Activated T-helper 17 cell treated with anti-CD3 and anti-CD28 coated beads, Interleukin-2, amount 50 U/mL, for 72 hours (primary cell): ENCODE data around the gene TTF2. TPM values are rescaled to one million over a fixed set of nuclear protein-coding genes. Genes with fewer than 3 reads are reported as not detected.
A peak's percentile ranks its signal among the peaks of the same experiment; 100 is the strongest.

Experiments
- ATAC-seq: fragments of 150-1000 bp; cut with Tn5 transposase; replicated peaks from 2 replicates; pipeline ENCODE4 v1.10.0; 2021; ENCODE audit warnings: mild to moderate bottlenecking, moderate library complexity
- H3K27ac Mint-ChIP-seq: one replicate; pipeline ENCODE4 v1.8.0; 2022; ENCODE audit warnings: mixed read lengths
- H3K27me3 Mint-ChIP-seq: one replicate; pipeline ENCODE4 v1.8.0; 2022; ENCODE audit warnings: mixed read lengths
- H3K36me3 Mint-ChIP-seq: one replicate; pipeline ENCODE4 v1.8.0; 2022; ENCODE audit warnings: low read depth, mild to moderate bottlenecking, mixed read lengths
- H3K4me1 Mint-ChIP-seq: one replicate; pipeline ENCODE4 v1.8.0; 2022; ENCODE audit warnings: mixed read lengths
- H3K4me3 Mint-ChIP-seq: one replicate; pipeline ENCODE4 v1.8.0; 2022; ENCODE audit warnings: mild to moderate bottlenecking, mixed read lengths
- H3K9me3 Mint-ChIP-seq: one replicate; pipeline ENCODE4 v1.8.0; 2022; ENCODE audit warnings: mixed read lengths
- total RNA-seq, 2 donors: library from RNA; stranded (reverse); gene quantifications; one replicate each; pipeline ENCODE4 v1.2.3, GENCODE V29; 2022

Gene TTF2
- total RNA-seq = 10 to 100 TPM; 71.4 to 98.0 TPM

- Mint-ChIP-seq H3K9me3 (no peaks in the 10 kb centered on the region), H3K27me3 (no peaks in the 10 kb centered on the region), H3K27ac (no peak within 1 kb of the TSS), H3K36me3 (peaks cover 44% of the 10 kb centered on the region), H3K4me1 (peaks cover 30% of the 10 kb centered on the region), H3K4me3 (no peak within 1 kb of the TSS)
- ATAC-seq = peak; percentile 94
Measured at GRCh38 chr1:117059678-117060440, at the start of gene TTF2. TSS of gene TTF2 (plus strand) at chr1:117060326. CDS start at chr1:117060347, 21 bp downstream.

- ATAC-seq = no peak
- Mint-ChIP-seq H3K36me3 (no peaks in the 10 kb centered on the region), H3K4me1 (peaks cover 11% of the 10 kb centered on the region), H3K4me3 (no peak overlapping the region), H3K27ac (no peak overlapping the region), H3K9me3 (no peaks in the 10 kb centered on the region), H3K27me3 (no peaks in the 10 kb centered on the region)
Measured at GRCh38 chr1:117011334-117011733, 48.8 kb upstream of the TTF2 start.

- Mint-ChIP-seq H3K27me3 (no peaks in the 10 kb centered on the region), H3K27ac (no peak overlapping the region), H3K4me3 (no peak overlapping the region), H3K4me1 (peaks cover 10% of the 10 kb centered on the region), H3K36me3 (no peaks in the 10 kb centered on the region), H3K9me3 (no peaks in the 10 kb centered on the region)
- no peak for ATAC-seq
Measured at GRCh38 chr1:117013309-117013858, 46.7 kb upstream of the TTF2 start.

- ATAC-seq = peak; percentile 86
- H3K36me3 Mint-ChIP-seq = no peaks in the 10 kb centered on the region
- H3K27ac Mint-ChIP-seq = no peak overlapping the region
- peaks cover 5% of the 10 kb centered on the region for H3K4me1 Mint-ChIP-seq
- H3K9me3 Mint-ChIP-seq = no peaks in the 10 kb centered on the region
- no peak overlapping the region for H3K4me3 Mint-ChIP-seq
- H3K27me3 Mint-ChIP-seq = no peaks in the 10 kb centered on the region
Measured at GRCh38 chr1:117014209-117014608, 45.9 kb upstream of the TTF2 start.

- Mint-ChIP-seq H3K36me3 (no peaks in the 10 kb centered on the region), H3K27ac (no peak overlapping the region), H3K27me3 (no peaks in the 10 kb centered on the region), H3K9me3 (no peaks in the 10 kb centered on the region), H3K4me1 (peaks cover 5% of the 10 kb centered on the region), H3K4me3 (no peak overlapping the region)
- no peak for ATAC-seq
Measured at GRCh38 chr1:117015724-117016123, 44.4 kb upstream of the TTF2 start.

- Mint-ChIP-seq H3K27ac (no peak overlapping the region), H3K36me3 (no peaks in the 10 kb centered on the region), H3K9me3 (no peaks in the 10 kb centered on the region), H3K27me3 (no peaks in the 10 kb centered on the region), H3K4me1 (peaks cover 5% of the 10 kb centered on the region), H3K4me3 (no peak overlapping the region)
- no peak for ATAC-seq
Measured at GRCh38 chr1:117017062-117017461, 43.1 kb upstream of the TTF2 start.

- Mint-ChIP-seq H3K4me1 (peaks cover 5% of the 10 kb centered on the region), H3K9me3 (no peaks in the 10 kb centered on the region), H3K36me3 (no peaks in the 10 kb centered on the region), H3K27ac (no peak overlapping the region), H3K4me3 (no peak overlapping the region), H3K27me3 (no peaks in the 10 kb centered on the region)
- ATAC-seq = no peak
Measured at GRCh38 chr1:117017648-117018047, 42.5 kb upstream of the TTF2 start.

- no peaks in the 10 kb centered on the region for H3K4me1 Mint-ChIP-seq
- H3K9me3 Mint-ChIP-seq = no peaks in the 10 kb centered on the region
- no peak overlapping the region for H3K4me3 Mint-ChIP-seq
- H3K27ac Mint-ChIP-seq = no peak overlapping the region
- no peak for ATAC-seq
- no peaks in the 10 kb centered on the region for H3K27me3 Mint-ChIP-seq
- no peaks in the 10 kb centered on the region for H3K36me3 Mint-ChIP-seq
Measured at GRCh38 chr1:117020526-117021156, 39.5 kb upstream of the TTF2 start.

GRCh38 chr1:117022114-117022513 is 38.0 kb upstream of the TTF2 start:
- Mint-ChIP-seq H3K27me3 (no peaks in the 10 kb centered on the region), H3K4me3 (no peak overlapping the region), H3K4me1 (no peaks in the 10 kb centered on the region), H3K9me3 (no peaks in the 10 kb centered on the region), H3K36me3 (no peaks in the 10 kb centered on the region), H3K27ac (no peak overlapping the region)
- no peak for ATAC-seq

- Mint-ChIP-seq H3K36me3 (no peaks in the 10 kb centered on the region), H3K27ac (no peak overlapping the region), H3K9me3 (no peaks in the 10 kb centered on the region), H3K4me1 (no peaks in the 10 kb centered on the region), H3K27me3 (no peaks in the 10 kb centered on the region), H3K4me3 (no peak overlapping the region)
- ATAC-seq = no peak
Measured at GRCh38 chr1:117025568-117025967, 34.6 kb upstream of the TTF2 start.

- no peak overlapping the region for H3K4me3 Mint-ChIP-seq
- no peak for ATAC-seq
- no peaks in the 10 kb centered on the region for H3K27me3 Mint-ChIP-seq
- H3K9me3 Mint-ChIP-seq = no peaks in the 10 kb centered on the region
- no peaks in the 10 kb centered on the region for H3K4me1 Mint-ChIP-seq
- H3K27ac Mint-ChIP-seq = no peak overlapping the region
- no peaks in the 10 kb centered on the region for H3K36me3 Mint-ChIP-seq
Measured at GRCh38 chr1:117026361-117026760, 33.8 kb upstream of the TTF2 start.

GRCh38 chr1:117029685-117030084 is 30.4 kb upstream of the TTF2 start:
- Mint-ChIP-seq H3K9me3 (no peaks in the 10 kb centered on the region), H3K4me3 (no peak overlapping the region), H3K4me1 (peaks cover 11% of the 10 kb centered on the region), H3K27me3 (no peaks in the 10 kb centered on the region), H3K27ac (peak overlapping the region; percentile 73), H3K36me3 (no peaks in the 10 kb centered on the region)
- no peak for ATAC-seq

- H3K4me3 Mint-ChIP-seq = no peak overlapping the region
- H3K9me3 Mint-ChIP-seq = no peaks in the 10 kb centered on the region
- ATAC-seq = peak; percentile 54
- H3K4me1 Mint-ChIP-seq = peaks cover 11% of the 10 kb centered on the region
- peak overlapping the region; percentile 73 for H3K27ac Mint-ChIP-seq
- H3K27me3 Mint-ChIP-seq = no peaks in the 10 kb centered on the region
- no peaks in the 10 kb centered on the region for H3K36me3 Mint-ChIP-seq
Measured at GRCh38 chr1:117030271-117030877, 29.8 kb upstream of the TTF2 start.

- H3K4me3 Mint-ChIP-seq = no peak overlapping the region
- H3K36me3 Mint-ChIP-seq = no peaks in the 10 kb centered on the region
Measured at GRCh38 chr1:117032266-117032665, 27.9 kb upstream of the TTF2 start.

More at GRCh38 chr1:117032266-117032665, 27.9 kb upstream of the TTF2 start:
- Mint-ChIP-seq H3K4me1 (peaks cover 11% of the 10 kb centered on the region), H3K27me3 (no peaks in the 10 kb centered on the region), H3K27ac (no peak overlapping the region), H3K9me3 (no peaks in the 10 kb centered on the region)
- ATAC-seq = no peak
